K562 (cell line): ENCODE measurements around the gene ACAT2. TPM values are rescaled to one million over a fixed set of nuclear protein-coding genes. Genes with fewer than 3 reads are reported as not detected.

ENCODE experiments used
- ELK1 ChIP-seq: sonication (generic); formaldehyde crosslinking; IDR thresholded peaks from 2 replicates; pipeline ENCODE4 v1.8.1; 2022; ENCODE audit warnings: missing genetic modification reagents
- FUS ChIP-seq: fragments of 200-400 bp; formaldehyde crosslinking; optimal IDR thresholded peaks from 2 replicates; pipeline ENCODE3; 2017; ENCODE audit warnings: low read depth, low read length
- HDAC3 ChIP-seq: fragments of 450-650 bp; IDR thresholded peaks from 2 replicates; pipeline ENCODE4 v1.6.1; 2018; ENCODE audit warnings: borderline replicate concordance, mild to moderate bottlenecking, moderate library complexity; ENCODE audit not compliant: partially characterized antibody
- NONO ChIP-seq, 2 experiments: fragments of 200-400 bp in 1 of 2; fragments of 450-650 bp in 1 of 2; formaldehyde crosslinking in 1 of 2; IDR thresholded peaks; 2 replicates each; pipeline ENCODE4 v1.6.1; 2017; ENCODE audit warnings: low read depth in 2 of 2, mild to moderate bottlenecking in 2 of 2, moderate library complexity in 2 of 2, low read length in 1 of 2
- PPARD ChIP-seq: fragments of 250-450 bp; sonication (Bioruptor Pico); IDR thresholded peaks from 2 replicates; pipeline ENCODE4 v1.8.0; 2022; ENCODE audit warnings: inconsistent platforms, mild to moderate bottlenecking, moderate library complexity
- RHOXF2B ChIP-seq: fragments of 250-450 bp; sonication (Bioruptor Pico); conservative IDR thresholded peaks from 2 replicates; pipeline ENCODE4 v1.5.1; 2021
- SMAD1 ChIP-seq: fragments of 150-350 bp; IDR thresholded peaks from 2 replicates; pipeline ENCODE4 v1.6.1; 2014; ENCODE audit warnings: low read length, low read depth; ENCODE audit not compliant: partially characterized antibody
- SMARCA4 ChIP-seq: fragments of 450-650 bp; IDR thresholded peaks from 2 replicates; pipeline ENCODE4 v1.6.1; 2016
- SREBF2 ChIP-seq: sonication (generic); formaldehyde crosslinking; IDR thresholded peaks from 2 replicates; pipeline ENCODE4 v1.4.0; 2020; ENCODE audit warnings: mild to moderate bottlenecking, missing genetic modification reagents
- ZBTB40 ChIP-seq, 2 experiments: fragments of 450-650 bp in 1 of 2; sonication (generic) in 1 of 2; formaldehyde crosslinking in 1 of 2; IDR thresholded peaks; 2 replicates each; pipeline versions ENCODE4 v1.7.1 to v1.9.0; 2016 to 2022; ENCODE audit warnings: inconsistent platforms in 1 of 2, mild to moderate bottlenecking in 1 of 2, missing genetic modification reagents in 1 of 2
- ZNF592 ChIP-seq: fragments of 450-650 bp; IDR thresholded peaks from 2 replicates; pipeline ENCODE4 v1.6.1; 2017; ENCODE audit warnings: antibody characterized with exemption, mild to moderate bottlenecking
- polyA plus RNA-seq, 8 experiments: library from polyadenylated mRNA; depleted of rRNA in 4 of 8; stranded (reverse) in 5 of 8; unstranded in 3 of 8; fragments of >200 nt; fragmentation: Nextera tagmentation in 2 of 8; fragmentation: Illumina TruSeq in 1 of 8; extraction: Ambion mirVana in 2 of 8; extraction: Trizol in 1 of 8; gene quantifications; 2 replicates each; pipeline versions ENCODE4 v1.2.1 to v1.2.3, GENCODE V29; 2011 to 2014; ENCODE audit warnings: inconsistent platforms in 1 of 8, missing spikeins in 1 of 8
- total RNA-seq, 7 experiments: library from RNA; depleted of rRNA in 6 of 7; stranded (reverse); fragments of >200 nt in 6 of 7; fragmentation: Illumina TruSeq in 2 of 7; extraction: Trizol in 2 of 7; gene quantifications; 2 replicates each; pipeline versions ENCODE4 v1.2.1 to v1.2.3, GENCODE V29; 2011 to 2021; ENCODE audit warnings: low replicate concordance in 1 of 7

Gene ACAT2
- total and polyA plus RNA-seq, 9 of the 15 experiments (the other 6 are each of a cell fraction or from before 2014, with no cell fraction given) = 63.0 to 309 (median 144) TPM

GRCh38 chr6:159726918-159727716 is 34.7 kb upstream of the ACAT2 start, which contains the start of gene WTAP (continued):
- TF ChIP-seq ZNF592 (peak; percentile 97), SMAD1 (peak; percentile 66), ZBTB40 (IDR thresholded peaks at IDR 0.05) (peak; percentile 68), ZBTB40 (CRISPR knock-in tag; IDR thresholded peaks at IDR 0.05) (no peak), HDAC3 (peak; percentile 1), SREBF2 (CRISPR knock-in tag) (peak; percentile 98), ELK1 (CRISPR knock-in tag) (no peak), RHOXF2B (no peak), PPARD (CRISPR knock-in tag) (no peak), FUS (peak; percentile 61), NONO (IDR thresholded peaks at IDR 0.05; ENCODE audit: low read depth in 2 of 2, low read length in 1 of 2) (peak; percentile 91 to 95), SMARCA4 (peak; percentile 8; the same call in 1 of the 2 replicates)
